ENCODE measurements around the gene CEL.

DNA sequence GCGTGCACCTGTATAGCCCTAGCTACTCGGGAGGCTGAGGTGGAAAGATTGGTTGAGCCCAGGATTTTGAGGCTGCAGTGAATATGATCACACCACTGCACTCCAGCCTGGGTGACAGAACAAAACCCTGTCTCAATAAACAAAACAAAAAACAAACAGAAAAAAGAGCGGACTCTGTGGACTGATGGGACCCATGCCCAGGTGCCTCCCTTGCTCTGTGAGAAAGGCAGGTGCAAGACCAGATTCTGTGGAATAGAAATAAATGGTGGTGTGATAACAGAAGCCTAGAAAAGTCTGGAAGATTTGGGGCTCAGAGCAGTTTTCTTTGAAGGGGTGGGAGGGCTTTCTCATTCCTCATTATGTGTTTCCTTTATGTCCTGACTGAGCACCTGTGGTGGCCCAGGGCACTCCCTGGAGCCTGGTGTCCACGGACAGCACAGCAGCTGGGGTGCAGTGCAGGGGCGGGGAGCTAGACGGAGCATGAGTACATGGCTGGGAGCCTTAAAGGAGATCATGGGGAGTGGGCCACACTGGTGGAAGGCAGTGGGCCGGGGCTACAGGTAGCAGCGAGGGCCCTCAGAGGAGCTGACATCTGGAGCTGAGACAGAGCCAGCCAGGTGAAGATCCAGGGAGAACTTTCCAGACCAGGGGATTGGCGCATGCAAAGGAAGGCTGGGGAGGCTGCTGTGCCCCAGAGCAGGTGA is 15.4 kb upstream of the CEL start:
- TF ChIP-seq, protein P1, sequence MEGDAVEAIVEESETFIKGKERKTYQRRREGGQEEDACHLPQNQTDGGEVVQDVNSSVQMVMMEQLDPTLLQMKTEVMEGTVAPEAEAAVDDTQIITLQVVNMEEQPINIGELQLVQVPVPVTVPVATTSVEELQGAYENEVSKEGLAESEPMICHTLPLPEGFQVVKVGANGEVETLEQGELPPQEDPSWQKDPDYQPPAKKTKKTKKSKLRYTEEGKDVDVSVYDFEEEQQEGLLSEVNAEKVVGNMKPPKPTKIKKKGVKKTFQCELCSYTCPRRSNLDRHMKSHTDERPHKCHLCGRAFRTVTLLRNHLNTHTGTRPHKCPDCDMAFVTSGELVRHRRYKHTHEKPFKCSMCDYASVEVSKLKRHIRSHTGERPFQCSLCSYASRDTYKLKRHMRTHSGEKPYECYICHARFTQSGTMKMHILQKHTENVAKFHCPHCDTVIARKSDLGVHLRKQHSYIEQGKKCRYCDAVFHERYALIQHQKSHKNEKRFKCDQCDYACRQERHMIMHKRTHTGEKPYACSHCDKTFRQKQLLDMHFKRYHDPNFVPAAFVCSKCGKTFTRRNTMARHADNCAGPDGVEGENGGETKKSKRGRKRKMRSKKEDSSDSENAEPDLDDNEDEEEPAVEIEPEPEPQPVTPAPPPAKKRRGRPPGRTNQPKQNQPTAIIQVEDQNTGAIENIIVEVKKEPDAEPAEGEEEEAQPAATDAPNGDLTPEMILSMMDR (IDR thresholded peaks at IDR 0.05) = no peak
- no peak for TF ChIP-seq POLR2A (IDR thresholded peaks at IDR 0.05)
